MM.1S (cell line): ENCODE measurements around the gene UROS.

Experiments
- EZH2 ChIP-seq: fragments of 300-600 bp; sonication (generic); optimal IDR thresholded peaks from 2 replicates; pipeline ENCODE3; 2017; ENCODE audit warnings: low read depth, mild to moderate bottlenecking, antibody characterized with exemption, low read length, mixed read lengths
- EZH2phosphoT487 ChIP-seq: fragments of 300-600 bp; sonication (generic); IDR thresholded peaks from 2 replicates; pipeline ENCODE4 v1.6.1; 2018; ENCODE audit warnings: antibody characterized with exemption, low read length
- TF ChIP-seq, protein P1 (sequence below): fragments of 300-600 bp; sonication (generic); IDR thresholded peaks from 2 replicates; pipeline ENCODE4 v1.5.1; 2016; ENCODE audit warnings: antibody characterized with exemption, low read length, mixed read lengths

DNA sequence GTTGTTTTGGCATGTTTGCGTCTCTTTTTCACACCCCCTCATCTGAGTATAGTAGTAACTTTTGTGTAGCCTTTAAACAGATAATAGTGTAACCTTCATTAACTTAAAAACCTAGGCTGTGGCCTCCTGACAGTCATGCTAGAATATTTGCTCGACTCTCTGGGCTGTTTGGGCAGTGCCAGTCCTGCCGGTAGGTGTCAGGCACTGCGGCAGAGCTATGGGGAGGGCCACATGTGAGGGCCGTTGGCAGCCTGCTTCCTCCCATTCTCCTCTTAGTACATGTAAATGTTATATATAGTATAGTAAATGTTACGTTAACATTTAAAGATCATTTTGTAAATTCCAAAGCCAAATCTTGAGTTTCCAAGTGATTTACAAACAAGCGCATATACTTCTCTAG lies 26.4 kb upstream of the UROS start:
- TF ChIP-seq, protein P1, sequence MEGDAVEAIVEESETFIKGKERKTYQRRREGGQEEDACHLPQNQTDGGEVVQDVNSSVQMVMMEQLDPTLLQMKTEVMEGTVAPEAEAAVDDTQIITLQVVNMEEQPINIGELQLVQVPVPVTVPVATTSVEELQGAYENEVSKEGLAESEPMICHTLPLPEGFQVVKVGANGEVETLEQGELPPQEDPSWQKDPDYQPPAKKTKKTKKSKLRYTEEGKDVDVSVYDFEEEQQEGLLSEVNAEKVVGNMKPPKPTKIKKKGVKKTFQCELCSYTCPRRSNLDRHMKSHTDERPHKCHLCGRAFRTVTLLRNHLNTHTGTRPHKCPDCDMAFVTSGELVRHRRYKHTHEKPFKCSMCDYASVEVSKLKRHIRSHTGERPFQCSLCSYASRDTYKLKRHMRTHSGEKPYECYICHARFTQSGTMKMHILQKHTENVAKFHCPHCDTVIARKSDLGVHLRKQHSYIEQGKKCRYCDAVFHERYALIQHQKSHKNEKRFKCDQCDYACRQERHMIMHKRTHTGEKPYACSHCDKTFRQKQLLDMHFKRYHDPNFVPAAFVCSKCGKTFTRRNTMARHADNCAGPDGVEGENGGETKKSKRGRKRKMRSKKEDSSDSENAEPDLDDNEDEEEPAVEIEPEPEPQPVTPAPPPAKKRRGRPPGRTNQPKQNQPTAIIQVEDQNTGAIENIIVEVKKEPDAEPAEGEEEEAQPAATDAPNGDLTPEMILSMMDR, result no peak
- no peak for TF ChIP-seq EZH2
- no peak for TF ChIP-seq EZH2phosphoT487
